GM21619 (cell line): ENCODE results near the gene FAM156A.
A peak's percentile ranks its signal among the peaks of the same experiment; 100 is the strongest.
"Not testable (repeated sequence)": the region's sequence is repeated elsewhere in the genome, so short reads cannot be mapped to it uniquely, and the experiment has no call there.

Experiments used
- ATAC-seq: cut with Tn5 transposase; IDR thresholded peaks from one replicate; pipeline ENCODE4 v1.9.1; 2021; ENCODE audit not compliant: unreplicated experiment

The FAM156A gene

GRCh38 chrX:52958113-52958959, at the start of gene FAM156A:
Gene FAM156A, minus strand, starts transcription at chrX:52958518. Its CDS starts 9,930 bp downstream, at chrX:52948588.
- peak; percentile 83 for ATAC-seq

- ATAC-seq, result no peak
Observed at GRCh38 chrX:53005327-53005726, 47.0 kb upstream of the FAM156A start.

GRCh38 chrX:53004811-53005210, 46.5 kb upstream of the FAM156A start:
- no peak for ATAC-seq

- no peak for ATAC-seq
Observed at GRCh38 chrX:53004038-53004437, 45.7 kb upstream of the FAM156A start.

GRCh38 chrX:53003111-53003510, 44.8 kb upstream of the FAM156A start:
- no peak for ATAC-seq

GRCh38 chrX:53001958-53002357, 43.6 kb upstream of the FAM156A start:
- ATAC-seq, result no peak

- no peak for ATAC-seq
Observed at GRCh38 chrX:53000447-53001135, 42.3 kb upstream of the FAM156A start.

- ATAC-seq, result peak; percentile 1
Observed at GRCh38 chrX:52995987-52996331, 37.6 kb upstream of the FAM156A start.

- ATAC-seq, result peak; percentile 95
Observed at GRCh38 chrX:52995135-52995986, 37.0 kb upstream of the FAM156A start.

GRCh38 chrX:52990848-52991247, 32.5 kb upstream of the FAM156A start:
- no peak for ATAC-seq

- ATAC-seq, result peak; percentile 93
Observed at GRCh38 chrX:52990011-52990631, 31.8 kb upstream of the FAM156A start.

- ATAC-seq, result no peak
Observed at GRCh38 chrX:52988985-52989917, 30.9 kb upstream of the FAM156A start.

GRCh38 chrX:52983321-52984000, 25.1 kb upstream of the FAM156A start:
- no peak for ATAC-seq

GRCh38 chrX:52979993-52980392, 21.7 kb upstream of the FAM156A start:
- ATAC-seq, result no peak

GRCh38 chrX:52979568-52979967, 21.2 kb upstream of the FAM156A start:
- ATAC-seq, result no peak

GRCh38 chrX:52977953-52978352, 19.6 kb upstream of the FAM156A start:
- no peak for ATAC-seq

- not testable (repeated sequence) for ATAC-seq
Observed at GRCh38 chrX:52975576-52975975, 17.3 kb upstream of the FAM156A start.

- not testable (repeated sequence) for ATAC-seq
Observed at GRCh38 chrX:52974336-52974992, 16.1 kb upstream of the FAM156A start.

- ATAC-seq, result not testable (repeated sequence)
Observed at GRCh38 chrX:52967922-52968321, 9.6 kb upstream of the FAM156A start.
